Measurements from ENCODE around the gene GNE.
"Not testable (repeated sequence)": the region's sequence is repeated elsewhere in the genome, so short reads cannot be mapped to it uniquely, and the experiment has no call there.

The GNE gene

DNA sequence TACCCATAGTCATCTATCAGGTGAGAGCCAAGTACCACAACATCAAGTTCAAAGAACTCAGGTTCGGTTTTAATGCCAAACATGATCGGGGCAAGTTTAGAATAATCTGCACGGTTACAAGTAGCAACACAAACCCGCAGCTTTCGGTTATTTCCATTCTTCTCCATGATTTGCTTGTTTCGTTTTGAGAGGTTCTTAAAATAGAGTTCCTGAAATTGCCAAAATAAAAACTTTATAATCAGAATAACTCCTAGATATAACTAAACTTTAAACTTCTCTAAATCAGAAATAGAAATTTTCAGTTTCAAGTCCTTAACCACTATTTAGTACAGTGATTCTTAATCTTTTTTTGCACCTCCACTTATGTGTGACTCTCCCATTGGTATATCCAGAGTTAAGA lies 9.1 kb downstream of the GNE start:
- Mint-ChIP-seq H3K27me3 (no peaks in the 10 kb centered on the region), H3K27ac (peak overlapping the region; percentile 35), H3K4me3 (no peak overlapping the region), H3K4me1 (peaks cover 11% of the 10 kb centered on the region), H3K36me3 (peaks cover 13% of the 10 kb centered on the region), H3K9me3 (no peaks in the 10 kb centered on the region)
- DNase-seq (ENCODE audit: low spot score in 2 of 2) (no peak), ATAC-seq (ENCODE audit: low read depth) (no peak)

DNA sequence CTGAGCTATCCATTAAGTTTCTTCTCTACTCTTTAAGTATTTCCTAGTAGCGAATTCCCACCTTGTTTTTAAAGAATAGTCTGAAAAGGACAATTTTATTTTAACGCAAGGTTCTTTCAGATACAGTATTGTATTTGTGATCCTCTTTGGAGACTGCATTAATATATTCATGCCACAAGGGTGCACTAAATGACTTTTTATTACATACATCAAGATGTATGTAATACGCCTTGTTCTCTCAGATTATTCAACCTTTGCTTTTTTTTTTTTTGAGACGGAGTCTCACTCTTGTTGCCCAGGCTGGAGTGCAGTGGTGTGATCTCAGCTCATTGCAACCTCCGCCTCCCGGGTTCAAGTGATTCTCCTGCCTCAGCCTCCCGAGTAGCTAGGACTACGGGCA lies 10.2 kb downstream of the GNE start:
- H3K4me3 Mint-ChIP-seq; H3K9me3 Mint-ChIP-seq; H3K27me3 Mint-ChIP-seq; H3K27ac Mint-ChIP-seq; DNase-seq (ENCODE audit: low spot score in 2 of 2): not testable (repeated sequence)
- peaks cover 11% of the 10 kb centered on the region for H3K4me1 Mint-ChIP-seq
- ATAC-seq (ENCODE audit: low read depth): peak; percentile 70
- peaks cover 15% of the 10 kb centered on the region for H3K36me3 Mint-ChIP-seq

DNA sequence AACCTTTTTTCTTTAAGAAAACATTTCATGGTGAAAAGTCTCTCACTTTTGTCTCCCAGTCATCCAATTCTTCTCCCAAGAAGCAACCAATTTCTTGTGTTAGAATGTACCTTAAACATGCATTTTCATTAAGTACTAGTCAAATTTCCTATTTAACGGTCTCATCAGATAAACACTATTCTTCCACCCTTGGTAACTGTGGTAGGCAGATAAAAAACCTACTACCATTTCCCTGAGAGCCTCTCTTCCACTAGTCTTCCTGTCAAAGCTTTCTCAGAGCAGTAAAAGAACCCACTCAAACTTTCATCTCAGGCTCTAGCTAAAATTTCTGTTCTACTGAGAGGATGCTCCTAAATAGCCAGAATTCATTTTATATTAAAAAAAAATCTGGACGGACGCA lies 10.9 kb downstream of the GNE start:
- no peak overlapping the region for H3K4me3 Mint-ChIP-seq
- no peaks in the 10 kb centered on the region for H3K27me3 Mint-ChIP-seq
- peaks cover 11% of the 10 kb centered on the region for H3K4me1 Mint-ChIP-seq
- no peaks in the 10 kb centered on the region for H3K9me3 Mint-ChIP-seq
- peaks cover 15% of the 10 kb centered on the region for H3K36me3 Mint-ChIP-seq
- DNase-seq (ENCODE audit: low spot score in 2 of 2): no peak
- ATAC-seq (ENCODE audit: low read depth): no peak
- peak overlapping the region; percentile 31 for H3K27ac Mint-ChIP-seq

GRCh38 chr9:36245906-36246305 lies 12.3 kb downstream of the GNE start:
- H3K9me3 Mint-ChIP-seq: no peaks in the 10 kb centered on the region
- H3K27me3 Mint-ChIP-seq: no peaks in the 10 kb centered on the region
- H3K4me3 Mint-ChIP-seq: no peak overlapping the region
- no peak overlapping the region for H3K27ac Mint-ChIP-seq
- DNase-seq (ENCODE audit: low spot score in 2 of 2) (no peak), ATAC-seq (ENCODE audit: low read depth) (no peak)
- peaks cover 13% of the 10 kb centered on the region for H3K36me3 Mint-ChIP-seq
- peaks cover 8% of the 10 kb centered on the region for H3K4me1 Mint-ChIP-seq

- not testable (repeated sequence) for H3K27ac Mint-ChIP-seq; H3K4me1 Mint-ChIP-seq; H3K27me3 Mint-ChIP-seq; ATAC-seq (ENCODE audit: low read depth); DNase-seq (ENCODE audit: low spot score in 2 of 2); H3K9me3 Mint-ChIP-seq; H3K4me3 Mint-ChIP-seq
- H3K36me3 Mint-ChIP-seq: peaks cover 17% of the 10 kb centered on the region
Measured at GRCh38 chr9:36239675-36240074, 18.6 kb downstream of the GNE start.

DNA sequence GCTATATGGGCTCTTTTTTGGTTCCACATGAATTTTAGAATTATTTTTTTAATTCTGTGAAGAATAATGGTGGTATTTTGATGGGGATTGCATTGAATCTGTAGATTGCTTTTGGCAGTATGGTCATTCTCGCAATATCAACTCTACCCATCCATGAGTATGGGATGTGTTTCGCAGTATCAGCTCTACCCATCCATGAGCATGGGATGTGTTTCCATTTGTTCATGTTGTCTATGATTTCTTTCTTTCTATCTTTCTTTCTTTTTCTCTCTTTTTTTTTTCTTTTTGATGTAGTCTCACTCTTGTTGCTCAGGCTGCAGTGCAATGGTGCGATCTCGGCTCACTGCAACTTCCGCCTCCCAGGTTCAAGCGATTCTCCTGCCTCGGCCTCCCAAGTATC lies 19.0 kb downstream of the GNE start:
- not testable (repeated sequence) for H3K27ac Mint-ChIP-seq, H3K4me1 Mint-ChIP-seq

GRCh38 chr9:36237230-36237629 lies 21.0 kb downstream of the GNE start:
- Mint-ChIP-seq H3K4me1 (peaks cover 3% of the 10 kb centered on the region), H3K27me3 (no peaks in the 10 kb centered on the region), H3K27ac (no peak overlapping the region), H3K9me3 (no peaks in the 10 kb centered on the region), H3K4me3 (no peak overlapping the region), H3K36me3 (peaks cover 23% of the 10 kb centered on the region)
- ATAC-seq (ENCODE audit: low read depth) (no peak), DNase-seq (ENCODE audit: low spot score in 2 of 2) (no peak)

More for the DNA sequence above, 19.0 kb downstream of the GNE start:
- H3K9me3 Mint-ChIP-seq; DNase-seq (ENCODE audit: low spot score in 2 of 2); H3K27me3 Mint-ChIP-seq; H3K4me3 Mint-ChIP-seq; ATAC-seq (ENCODE audit: low read depth): not testable (repeated sequence)
- H3K36me3 Mint-ChIP-seq: peaks cover 17% of the 10 kb centered on the region

- H3K4me1 Mint-ChIP-seq: peaks cover 4% of the 10 kb centered on the region
- no peak for ATAC-seq (ENCODE audit: low read depth)
- H3K27me3 Mint-ChIP-seq: no peaks in the 10 kb centered on the region
- no peak for DNase-seq (ENCODE audit: low spot score in 2 of 2)
- H3K36me3 Mint-ChIP-seq: peaks cover 41% of the 10 kb centered on the region
- no peak overlapping the region for H3K27ac Mint-ChIP-seq
- H3K9me3 Mint-ChIP-seq: peaks cover 2% of the 10 kb centered on the region
- no peak overlapping the region for H3K4me3 Mint-ChIP-seq
Measured at GRCh38 chr9:36222449-36222848, 35.8 kb downstream of the GNE start.

DNA sequence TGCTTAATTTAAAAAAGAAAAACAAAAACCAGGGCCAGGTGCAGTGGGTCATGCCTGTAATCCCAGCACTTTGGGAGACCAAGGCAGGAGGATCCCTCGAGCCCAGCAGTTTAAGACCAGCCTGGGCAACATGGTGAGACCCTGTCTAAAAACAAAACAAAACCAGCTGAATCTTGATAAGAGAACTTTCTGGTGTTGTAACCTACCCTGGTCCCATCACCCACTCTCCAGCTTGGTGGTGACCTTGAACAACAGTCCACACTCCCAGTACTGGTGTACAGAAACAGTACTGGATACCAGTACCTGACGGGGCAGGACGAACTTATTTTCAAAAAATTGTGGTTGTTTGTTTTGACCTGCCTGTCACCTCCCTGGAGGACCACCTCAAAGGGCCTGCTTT lies 36.6 kb downstream of the GNE start:
- ATAC-seq (ENCODE audit: low read depth): no peak
- H3K4me1 Mint-ChIP-seq: peaks cover 7% of the 10 kb centered on the region
- no peak overlapping the region for H3K27ac Mint-ChIP-seq
- peaks cover 2% of the 10 kb centered on the region for H3K9me3 Mint-ChIP-seq
- H3K36me3 Mint-ChIP-seq: peaks cover 37% of the 10 kb centered on the region
- H3K27me3 Mint-ChIP-seq: no peaks in the 10 kb centered on the region
- no peak for DNase-seq (ENCODE audit: low spot score in 2 of 2)
- no peak overlapping the region for H3K4me3 Mint-ChIP-seq

- H3K4me3 Mint-ChIP-seq: no peak overlapping the region
- peaks cover 29% of the 10 kb centered on the region for H3K36me3 Mint-ChIP-seq
- no peaks in the 10 kb centered on the region for H3K27me3 Mint-ChIP-seq
- H3K4me1 Mint-ChIP-seq: peaks cover 7% of the 10 kb centered on the region
- DNase-seq (ENCODE audit: low spot score in 2 of 2) (no peak), ATAC-seq (ENCODE audit: low read depth) (no peak)
- peaks cover 2% of the 10 kb centered on the region for H3K9me3 Mint-ChIP-seq
- H3K27ac Mint-ChIP-seq: no peak overlapping the region
Measured at GRCh38 chr9:36218411-36218901, 39.8 kb downstream of the GNE start.

GRCh38 chr9:36218011-36218410 lies 40.2 kb downstream of the GNE start:
- H3K4me1 Mint-ChIP-seq: peaks cover 7% of the 10 kb centered on the region
- no peak for DNase-seq (ENCODE audit: low spot score in 2 of 2)
- no peak overlapping the region for H3K4me3 Mint-ChIP-seq
- H3K36me3 Mint-ChIP-seq: peaks cover 29% of the 10 kb centered on the region
- peaks cover 2% of the 10 kb centered on the region for H3K9me3 Mint-ChIP-seq
- ATAC-seq (ENCODE audit: low read depth): no peak
- H3K27me3 Mint-ChIP-seq: no peaks in the 10 kb centered on the region
- H3K27ac Mint-ChIP-seq: peak overlapping the region; percentile 52

DNA sequence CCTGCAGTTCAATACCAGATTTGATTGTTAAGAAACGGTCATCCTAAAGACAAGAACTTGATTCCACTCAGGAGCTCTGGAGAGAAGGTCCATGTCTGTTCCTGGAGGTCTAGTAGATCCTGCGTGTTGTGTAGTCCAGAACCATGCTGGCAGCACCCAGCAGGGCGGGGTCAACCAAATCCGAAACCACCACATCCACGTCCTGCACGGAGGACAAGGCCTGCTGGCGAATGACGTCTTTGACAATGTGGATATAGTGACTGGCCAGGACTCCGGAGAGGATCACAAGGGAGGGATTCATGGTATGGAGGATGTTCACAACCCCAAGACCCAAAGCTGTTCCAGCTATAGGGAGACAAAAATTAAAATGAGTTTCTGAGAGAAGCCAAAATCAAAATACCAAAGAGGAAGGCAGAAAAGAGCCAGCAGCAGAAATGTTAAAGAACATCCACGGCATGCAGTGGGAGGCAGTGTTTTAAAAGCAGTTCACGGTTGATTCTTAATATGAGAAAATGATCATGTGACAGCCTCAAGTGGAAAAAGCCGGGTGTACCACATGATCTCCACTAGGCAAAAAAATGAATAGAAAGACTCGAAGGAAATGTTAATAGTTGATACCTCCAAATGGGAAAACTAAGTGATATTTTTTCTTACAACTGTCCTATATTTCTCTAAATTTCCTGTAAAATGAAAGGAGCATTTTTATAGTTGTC lies 40.8 kb downstream of the GNE start:
- H3K27me3 Mint-ChIP-seq: no peaks in the 10 kb centered on the region
- no peak for ATAC-seq (ENCODE audit: low read depth)
- DNase-seq (ENCODE audit: low spot score in 2 of 2): no peak
- peak overlapping the region; percentile 52 for H3K27ac Mint-ChIP-seq
- peaks cover 7% of the 10 kb centered on the region for H3K4me1 Mint-ChIP-seq
- peaks cover 25% of the 10 kb centered on the region for H3K36me3 Mint-ChIP-seq
- no peak overlapping the region for H3K4me3 Mint-ChIP-seq
- no peaks in the 10 kb centered on the region for H3K9me3 Mint-ChIP-seq

DNA sequence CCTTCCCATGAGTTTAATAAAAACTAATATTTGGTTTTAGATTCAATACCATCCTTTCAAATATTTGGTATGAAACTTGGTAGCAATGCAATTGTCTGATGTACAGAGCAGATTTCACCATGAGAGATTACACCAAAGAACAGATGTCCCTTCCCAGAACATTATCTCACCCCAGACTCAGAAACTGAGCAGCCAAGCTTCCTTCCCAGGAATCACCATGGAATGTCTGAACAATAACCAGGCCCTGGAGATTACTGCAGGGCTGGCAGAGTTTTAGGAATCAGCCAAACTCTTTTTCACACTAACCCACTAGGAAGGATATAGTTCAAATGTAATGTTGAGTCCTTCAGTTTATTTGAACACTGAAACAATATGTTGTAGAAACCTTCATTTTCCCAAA lies 43.7 kb downstream of the GNE start:
- no peak overlapping the region for H3K27ac Mint-ChIP-seq
- no peaks in the 10 kb centered on the region for H3K27me3 Mint-ChIP-seq
- no peak for DNase-seq (ENCODE audit: low spot score in 2 of 2)
- no peak overlapping the region for H3K4me3 Mint-ChIP-seq
- no peaks in the 10 kb centered on the region for H3K9me3 Mint-ChIP-seq
- peaks cover 12% of the 10 kb centered on the region for H3K4me1 Mint-ChIP-seq
- ATAC-seq (ENCODE audit: low read depth): no peak
- H3K36me3 Mint-ChIP-seq: peaks cover 27% of the 10 kb centered on the region

- H3K4me3 Mint-ChIP-seq: no peak overlapping the region
- peaks cover 15% of the 10 kb centered on the region for H3K4me1 Mint-ChIP-seq
- peaks cover 23% of the 10 kb centered on the region for H3K36me3 Mint-ChIP-seq
- no peaks in the 10 kb centered on the region for H3K9me3 Mint-ChIP-seq
- DNase-seq (ENCODE audit: low spot score in 2 of 2) (no peak), ATAC-seq (ENCODE audit: low read depth) (no peak)
- H3K27ac Mint-ChIP-seq: no peak overlapping the region
- H3K27me3 Mint-ChIP-seq: no peaks in the 10 kb centered on the region
Measured at GRCh38 chr9:36213989-36214388, 44.3 kb downstream of the GNE start.

- Mint-ChIP-seq H3K4me1 (peaks cover 13% of the 10 kb centered on the region), H3K27ac (peak overlapping the region; percentile 46), H3K27me3 (no peaks in the 10 kb centered on the region), H3K4me3 (no peak overlapping the region), H3K36me3 (peaks cover 20% of the 10 kb centered on the region), H3K9me3 (no peaks in the 10 kb centered on the region)
- ATAC-seq (ENCODE audit: low read depth) (no peak), DNase-seq (ENCODE audit: low spot score in 2 of 2) (no peak)
Measured at GRCh38 chr9:36213387-36213786, 44.9 kb downstream of the GNE start.

All from memory B cell (primary cell).